Measurements from ENCODE around the gene AGTR1.

Gene AGTR1

GRCh38 chr3:148697306-148698189 is at the start of gene AGTR1:
TSS of gene AGTR1 (plus strand) at chr3:148697903. CDS start at chr3:148741036, 43,133 bp downstream.
- peak; percentile 4 for DNase-seq

GRCh38 chr3:148648685-148649352 is 48.9 kb upstream of the AGTR1 start:
- DNase-seq, result no peak

GRCh38 chr3:148651549-148651948 is 46.2 kb upstream of the AGTR1 start:
- no peak for DNase-seq

GRCh38 chr3:148654433-148654832 is 43.3 kb upstream of the AGTR1 start:
- no peak for DNase-seq

- DNase-seq, result no peak
Observed at GRCh38 chr3:148657470-148657869, 40.2 kb upstream of the AGTR1 start.

DNA sequence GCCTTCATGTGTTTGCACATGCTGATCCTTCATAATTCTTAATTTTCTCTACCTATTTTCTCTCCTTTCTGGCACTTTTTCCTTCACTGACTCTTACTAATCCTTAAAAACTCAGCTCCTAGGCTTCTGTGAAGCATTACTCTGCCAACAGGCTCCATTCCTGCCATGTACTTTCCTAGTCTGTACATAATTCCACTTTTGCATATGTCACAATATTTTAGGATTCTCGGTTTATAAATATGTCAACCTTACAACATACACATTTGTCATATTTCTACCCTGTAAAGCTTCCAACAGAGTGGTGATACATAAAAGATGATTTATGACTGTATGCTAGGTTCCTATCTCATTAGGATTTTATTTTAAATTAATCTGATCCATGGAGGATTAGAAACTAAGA is 38.2 kb upstream of the AGTR1 start:
- DNase-seq, result no peak

DNA sequence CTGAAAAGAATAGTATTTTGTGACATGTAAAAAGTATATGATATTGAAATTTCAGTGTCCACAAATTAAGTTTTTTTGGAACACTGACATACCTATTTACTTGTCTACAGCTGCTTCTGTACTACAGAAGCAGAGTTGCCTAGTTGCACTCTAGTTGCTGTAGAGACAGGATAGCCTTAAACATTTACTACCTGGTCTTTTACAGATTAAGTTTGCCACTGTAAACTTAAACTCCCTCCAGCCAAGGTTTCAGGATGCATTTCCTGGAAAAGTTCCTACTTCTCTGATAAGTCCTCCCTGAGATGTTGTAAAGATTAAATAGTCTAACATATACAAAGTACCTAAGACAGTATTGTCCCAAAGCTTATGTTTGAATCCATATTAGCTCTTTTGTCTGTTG is 17.4 kb upstream of the AGTR1 start:
- DNase-seq, result no peak

- DNase-seq, result no peak
Observed at GRCh38 chr3:148681080-148681479, 16.6 kb upstream of the AGTR1 start.

GRCh38 chr3:148682997-148683396 is 14.7 kb upstream of the AGTR1 start:
- DNase-seq, result no peak

DNA sequence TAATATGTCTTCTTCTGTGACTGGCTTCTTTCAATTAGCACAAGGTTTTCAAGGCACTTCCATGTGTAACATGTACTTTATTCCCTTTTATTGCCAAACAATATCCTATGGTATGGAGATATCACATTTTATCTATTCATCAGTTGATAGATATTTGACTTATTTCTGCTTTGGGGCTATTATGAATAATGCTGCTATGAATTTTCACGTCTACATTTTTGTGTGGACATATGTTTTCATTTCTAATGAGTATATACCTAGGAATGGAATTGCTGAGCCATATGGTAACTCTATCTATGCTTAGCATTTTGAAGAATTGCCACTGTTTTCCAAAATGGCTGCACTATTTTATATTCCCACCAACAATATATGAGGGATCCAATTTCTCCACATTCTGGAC is 3.6 kb upstream of the AGTR1 start:
- DNase-seq, result no peak

DNA sequence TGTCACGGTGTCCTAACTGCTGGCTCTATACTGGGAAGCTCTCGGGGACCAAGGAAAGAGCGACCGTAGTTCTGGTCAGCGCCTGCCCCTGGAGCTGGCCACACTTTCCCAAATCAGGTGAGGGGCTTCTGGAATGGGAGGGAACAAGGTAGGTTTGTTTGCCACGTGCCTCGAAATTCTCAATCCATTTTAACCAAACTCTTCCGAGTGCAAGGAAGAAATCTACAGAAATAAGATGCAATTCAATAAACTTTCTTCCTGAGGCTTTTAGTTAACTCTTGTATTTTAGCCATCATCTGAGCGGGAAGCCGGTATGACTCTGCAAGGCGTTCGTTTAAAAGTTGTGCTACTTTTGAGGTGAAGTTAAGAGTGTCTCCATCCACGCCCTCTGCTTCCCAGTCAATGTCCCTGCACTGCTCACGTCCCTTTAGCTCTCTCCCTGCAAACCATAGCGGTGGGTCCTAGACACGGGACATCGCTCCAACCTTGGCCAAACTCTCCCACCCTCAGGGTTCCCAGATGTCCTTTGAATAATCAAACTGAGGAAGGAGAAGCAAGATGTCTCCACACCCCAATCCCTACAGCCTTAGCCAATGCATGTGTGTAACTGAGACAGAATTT is 597 bp downstream of the AGTR1 start:
- no peak for DNase-seq

DNA sequence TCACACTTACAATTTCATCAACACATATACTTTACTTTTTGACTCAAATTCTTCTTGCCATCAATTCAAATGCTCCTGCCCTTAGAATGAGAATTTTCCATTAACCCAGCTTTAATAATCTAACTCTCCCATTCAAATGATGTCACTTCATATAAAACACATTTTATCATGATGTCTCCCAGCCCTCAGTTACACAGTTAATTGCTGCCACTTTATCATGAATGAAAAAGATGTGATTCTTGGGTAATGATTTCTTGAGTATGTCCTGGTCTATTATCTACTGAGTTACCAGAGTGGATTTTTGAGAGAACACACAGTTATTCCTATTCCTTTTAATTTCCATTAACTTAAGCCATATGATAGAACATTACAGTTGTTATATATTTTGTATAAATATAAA is 7.6 kb downstream of the AGTR1 start:
- no peak for DNase-seq

- no peak for DNase-seq
Observed at GRCh38 chr3:148707601-148708380, 10.1 kb downstream of the AGTR1 start.

DNA sequence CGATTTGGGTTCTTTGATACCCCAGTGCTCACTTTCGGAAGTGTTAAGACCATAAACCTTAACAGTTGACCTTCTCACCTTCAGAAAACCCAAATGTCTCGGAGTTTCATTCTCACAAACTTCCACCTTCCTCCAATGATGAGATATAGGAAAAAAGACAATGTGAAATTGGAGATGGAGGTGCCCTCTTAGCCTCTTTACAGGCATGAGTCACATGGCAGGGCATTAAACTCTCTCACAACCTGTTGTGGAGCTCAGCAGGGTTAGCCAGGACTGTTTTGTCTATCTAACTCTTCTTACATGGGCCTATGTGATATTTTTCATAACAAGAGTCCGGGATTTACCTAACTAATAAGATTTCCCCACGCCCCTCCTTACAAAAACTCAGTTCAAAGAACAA is 10.7 kb downstream of the AGTR1 start:
- DNase-seq, result no peak

DNA sequence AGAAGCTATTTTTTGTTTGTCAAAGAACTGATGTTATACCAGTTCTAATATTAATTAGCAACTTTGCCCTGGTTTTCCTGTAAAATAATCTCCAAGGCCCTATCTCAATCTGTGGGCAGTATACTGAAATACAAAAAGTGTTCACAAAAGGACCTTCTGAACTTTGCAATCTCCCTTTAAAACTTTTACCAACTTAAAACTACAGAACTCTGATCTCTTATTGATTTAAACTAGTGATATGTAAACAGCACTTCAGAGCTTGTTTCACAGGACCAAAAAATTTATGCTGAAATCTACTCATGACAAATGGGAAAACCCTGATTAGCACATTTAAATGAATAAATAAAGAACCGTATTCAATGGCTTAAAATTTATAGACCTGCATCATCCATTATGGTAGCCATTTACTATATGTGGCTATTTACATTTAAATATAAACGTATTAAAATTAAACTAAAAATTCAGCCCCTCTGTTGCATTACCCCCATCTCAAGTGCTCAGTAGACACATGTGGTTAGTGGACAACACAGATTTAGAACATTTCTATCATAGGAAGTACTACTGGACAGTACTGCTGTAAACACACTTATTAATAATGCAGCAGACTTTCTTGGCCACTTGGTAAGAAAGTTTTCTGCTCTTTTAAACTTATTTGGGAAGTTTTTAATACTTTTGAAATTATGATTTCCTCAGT is 12.0 kb downstream of the AGTR1 start:
- no peak for DNase-seq

DNA sequence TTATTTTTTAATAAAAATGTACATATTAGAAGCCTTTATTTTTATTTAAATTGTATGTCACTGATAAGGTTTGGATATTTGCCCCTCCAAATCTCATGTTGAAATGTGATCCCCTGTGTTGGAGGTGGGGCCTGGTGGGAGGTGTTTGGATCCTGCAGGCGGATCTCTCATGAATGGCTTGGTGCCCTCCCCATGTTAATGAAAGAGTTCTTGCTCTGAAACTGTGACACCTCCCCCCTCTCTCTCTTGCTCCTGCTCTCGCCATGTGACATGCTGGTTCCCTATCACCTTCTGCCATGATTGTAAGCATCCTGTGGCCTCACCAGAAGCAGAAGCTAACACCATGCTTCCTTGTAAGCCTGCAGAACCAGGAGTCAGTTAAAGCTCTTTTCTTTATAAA is 13.0 kb downstream of the AGTR1 start:
- DNase-seq, result no peak

DNA sequence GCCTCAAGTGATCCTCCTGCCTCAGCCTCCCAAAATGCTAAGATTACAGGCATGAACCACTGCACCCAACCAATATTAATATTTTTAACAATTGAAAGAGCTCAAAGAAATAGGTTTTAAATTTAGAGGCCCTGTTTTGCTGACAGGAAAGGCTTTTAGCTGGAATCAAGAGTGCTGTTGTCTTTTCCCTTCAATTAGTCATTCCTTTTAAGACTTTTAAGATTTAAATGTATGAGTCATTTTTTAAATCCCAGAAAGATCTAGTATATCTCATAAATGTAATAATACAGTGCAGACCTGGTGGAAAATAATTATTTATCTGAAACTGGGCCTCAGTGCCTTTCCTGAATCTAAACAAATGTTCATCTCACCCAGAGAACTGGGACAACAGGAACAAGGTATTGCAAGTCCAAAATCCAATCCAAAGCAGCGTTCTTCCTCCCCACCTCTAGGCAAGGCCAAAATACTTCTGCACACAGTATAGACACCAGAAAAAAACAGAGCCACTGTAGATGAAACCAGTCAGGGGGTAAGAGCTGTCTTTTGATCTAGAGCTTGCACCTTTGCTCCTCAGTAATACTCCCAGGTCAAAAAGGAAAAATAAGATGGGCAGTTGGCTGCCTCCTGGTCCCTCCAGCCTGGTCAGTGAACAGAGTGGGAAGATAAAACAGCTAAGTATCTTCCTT is 14.4 kb downstream of the AGTR1 start:
- no peak for DNase-seq

DNA sequence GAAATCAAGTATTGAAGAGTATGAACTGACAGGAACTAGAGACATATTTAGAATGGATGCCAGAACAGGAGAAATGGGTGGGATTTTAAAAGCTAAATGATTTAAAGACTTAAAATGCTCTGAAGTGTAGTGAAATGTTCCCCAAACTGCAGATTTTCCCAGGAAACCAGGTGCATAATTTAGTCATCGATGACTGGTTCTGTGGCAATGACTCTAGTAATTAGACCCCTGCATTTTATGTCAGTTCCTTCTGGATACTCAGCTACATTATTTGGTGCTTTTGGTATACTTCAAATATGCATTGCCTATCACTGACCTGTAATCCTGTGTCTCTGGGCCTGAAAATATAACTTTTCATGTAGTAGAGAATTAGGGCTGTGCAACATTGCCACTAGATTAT is 16.8 kb downstream of the AGTR1 start:
- DNase-seq, result no peak

DNA sequence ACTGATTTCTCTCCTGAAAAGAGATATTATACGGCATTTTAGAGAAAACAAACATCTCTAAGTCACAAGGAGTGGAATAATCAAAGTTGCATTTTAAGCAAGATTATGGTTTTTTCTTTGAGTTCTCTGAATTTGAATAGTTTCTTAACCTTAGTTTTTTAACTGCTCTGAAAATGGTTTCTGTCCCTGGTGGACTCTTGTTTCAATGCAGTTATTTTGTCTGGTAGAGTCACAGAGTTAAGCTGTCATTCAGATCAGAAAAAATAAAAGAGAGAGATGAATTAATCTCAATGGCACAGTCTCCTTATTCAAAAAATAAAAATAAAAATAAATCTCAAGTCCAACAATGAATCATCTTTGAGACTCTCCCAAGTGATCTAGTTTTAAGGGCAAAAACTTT is 19.0 kb downstream of the AGTR1 start:
- DNase-seq, result no peak

- no peak for DNase-seq
Observed at GRCh38 chr3:148717885-148718561, 20.3 kb downstream of the AGTR1 start.
